Glomerular endothelial cell (primary cell): ENCODE results near the gene TEX13B. TPM values are rescaled to one million over a fixed set of nuclear protein-coding genes. Genes with fewer than 3 reads are reported as not detected.

ENCODE experiments used
- DNase-seq: peaks from one replicate; pipeline ENCODE4 v3.0.0-alpha.2; 2011; ENCODE audit warnings: low read depth, low spot score; ENCODE audit errors: extremely low read depth
- total RNA-seq: library from RNA; depleted of rRNA; stranded (reverse); fragments of >200 nt; gene quantifications from 2 replicates; pipeline ENCODE4 v1.2.3, GENCODE V29; 2015

Gene TEX13B
- total RNA-seq, 1 donor from 2014 or later = 0.47 TPM

GRCh38 chrX:107940095-107940494, 42.1 kb downstream of the TEX13B start:
- no peak for DNase-seq

GRCh38 chrX:107936434-107936730, 45.8 kb downstream of the TEX13B start:
- no peak for DNase-seq

- no peak for DNase-seq
Measured at GRCh38 chrX:107935664-107936433, 46.3 kb downstream of the TEX13B start.

- DNase-seq = no peak
Measured at GRCh38 chrX:107935200-107935599, 47.0 kb downstream of the TEX13B start.

- no peak for DNase-seq
Measured at GRCh38 chrX:107934262-107934661, 47.9 kb downstream of the TEX13B start.

Other genes with a start within 250 kb of the TEX13B start
- 18.9 and 31.1 TPM in 2 replicates for gene TSC22D3, start 206.6 kb downstream of the TEX13B start, total RNA-seq
- gene NCBP2L, start 204.6 kb downstream of the TEX13B start, total RNA-seq = not detected in 2 replicates
- 21.4 and 35.1 TPM in 2 replicates for gene MID2, start 156.5 kb downstream of the TEX13B start, total RNA-seq
- gene VSIG1, start 62.7 kb upstream of the TEX13B start, total RNA-seq = 0.44 and 1.6 TPM in 2 replicates
- 75.0 and 125 TPM in 2 replicates for gene PSMD10, start 109.2 kb upstream of the TEX13B start, total RNA-seq
- gene ATG4A, start 109.4 kb upstream of the TEX13B start, total RNA-seq = 22.6 and 42.5 TPM in 2 replicates